H1 (cell line): Measurements from ENCODE around the gene FRMD4A.

Experiments used
- CEBPB ChIP-seq: IDR thresholded peaks from 2 replicates; pipeline ENCODE4 v1.6.1; 2012; ENCODE audit warnings: low read depth, low read length
- HDAC2 ChIP-seq, 2 experiments: fragments of 300-600 bp in 1 of 2; sonication (generic) in 1 of 2; IDR thresholded peaks; 2 replicates each; pipeline ENCODE4 v1.6.1; 2011 to 2012; ENCODE audit warnings: low read depth in 2 of 2, low read length in 2 of 2, mild to moderate bottlenecking in 2 of 2, moderate library complexity in 2 of 2, borderline replicate concordance in 1 of 2, inconsistent platforms in 1 of 2
- JUND ChIP-seq: IDR thresholded peaks from 2 replicates; pipeline ENCODE4 v1.6.1; 2011; ENCODE audit warnings: mild to moderate bottlenecking, improper control_type of control experiment, low read length
- POLR2A ChIP-seq, 2 experiments: IDR thresholded peaks; 1 replicate in 1 of 2; 2 replicates in 1 of 2; pipeline ENCODE4 v1.6.1; 2011; ENCODE audit warnings: low read depth in 2 of 2, low read length in 2 of 2, mild to moderate bottlenecking in 2 of 2; ENCODE audit errors: control extremely low read depth in 1 of 2
- TAF1 ChIP-seq: IDR thresholded peaks from 2 replicates; pipeline ENCODE4 v1.6.1; 2011; ENCODE audit warnings: mild to moderate bottlenecking, low read depth, low read length
- TF ChIP-seq, protein P1 (sequence below), 3 experiments: IDR thresholded peaks; 1 replicate in 2 of 3; 2 replicates in 1 of 3; pipeline versions ENCODE4 v1.5.1 to v1.6.1; 2011; ENCODE audit warnings: low read length in 3 of 3, mild to moderate bottlenecking in 3 of 3, inconsistent platforms in 2 of 3, low read depth in 1 of 3, moderate library complexity in 1 of 3; ENCODE audit not compliant: insufficient read depth in 1 of 3; ENCODE audit errors: control extremely low read depth in 1 of 3

DNA sequence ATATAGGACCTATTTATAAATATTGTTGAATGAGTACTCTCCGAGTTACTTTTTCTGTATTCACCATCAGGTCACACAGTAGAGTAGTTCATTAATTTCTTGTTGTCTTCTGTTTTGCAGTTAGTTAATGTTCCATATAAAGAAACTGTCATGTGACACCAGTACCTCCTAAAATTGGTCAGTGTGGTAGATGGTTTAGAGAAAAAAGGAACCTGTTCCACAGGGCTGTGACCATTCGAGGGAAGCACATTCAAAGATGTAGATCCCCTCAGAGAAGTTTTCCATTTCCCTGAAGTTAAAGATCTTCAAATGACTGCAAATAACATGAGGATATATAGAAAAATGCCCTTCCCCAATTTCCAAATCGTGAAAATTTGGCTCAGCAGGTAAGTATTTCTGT, 698.3 kb downstream of the FRMD4A start:
- no peak for TF ChIP-seq CEBPB
- TF ChIP-seq, protein P1, sequence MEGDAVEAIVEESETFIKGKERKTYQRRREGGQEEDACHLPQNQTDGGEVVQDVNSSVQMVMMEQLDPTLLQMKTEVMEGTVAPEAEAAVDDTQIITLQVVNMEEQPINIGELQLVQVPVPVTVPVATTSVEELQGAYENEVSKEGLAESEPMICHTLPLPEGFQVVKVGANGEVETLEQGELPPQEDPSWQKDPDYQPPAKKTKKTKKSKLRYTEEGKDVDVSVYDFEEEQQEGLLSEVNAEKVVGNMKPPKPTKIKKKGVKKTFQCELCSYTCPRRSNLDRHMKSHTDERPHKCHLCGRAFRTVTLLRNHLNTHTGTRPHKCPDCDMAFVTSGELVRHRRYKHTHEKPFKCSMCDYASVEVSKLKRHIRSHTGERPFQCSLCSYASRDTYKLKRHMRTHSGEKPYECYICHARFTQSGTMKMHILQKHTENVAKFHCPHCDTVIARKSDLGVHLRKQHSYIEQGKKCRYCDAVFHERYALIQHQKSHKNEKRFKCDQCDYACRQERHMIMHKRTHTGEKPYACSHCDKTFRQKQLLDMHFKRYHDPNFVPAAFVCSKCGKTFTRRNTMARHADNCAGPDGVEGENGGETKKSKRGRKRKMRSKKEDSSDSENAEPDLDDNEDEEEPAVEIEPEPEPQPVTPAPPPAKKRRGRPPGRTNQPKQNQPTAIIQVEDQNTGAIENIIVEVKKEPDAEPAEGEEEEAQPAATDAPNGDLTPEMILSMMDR (IDR thresholded peaks at IDR 0.05; ENCODE audit: control extremely low read depth in 1 of 3, insufficient read depth in 1 of 3, low read depth in 1 of 3, low read length in 3 of 3): no peak
- no peak for TF ChIP-seq HDAC2 (IDR thresholded peaks at IDR 0.05; ENCODE audit: borderline replicate concordance in 1 of 2, low read depth in 2 of 2, low read length in 2 of 2)
- TF ChIP-seq POLR2A (IDR thresholded peaks at IDR 0.05; ENCODE audit: control extremely low read depth in 1 of 2, low read depth in 2 of 2, low read length in 2 of 2): no peak
- no peak for TF ChIP-seq JUND
- no peak for TF ChIP-seq TAF1
